Kidney (tissue), 14 donors: Measurements from ENCODE around the gene MYRFL. TPM values are rescaled to one million over a fixed set of nuclear protein-coding genes. Genes with fewer than 3 reads are reported as not detected.
A peak's percentile ranks its signal among the peaks of the same experiment; 100 is the strongest.
"Not testable (repeated sequence)": the region's sequence is repeated elsewhere in the genome, so short reads cannot be mapped to it uniquely, and the experiment has no call there.

Experiments
- DNase-seq, 5 donors: peaks; one replicate each; pipeline ENCODE4 v3.0.0-alpha.2; 2013 to 2020
- FAIRE-seq: peaks from 2 replicates; lab custom pipeline; 2012; peaks lifted over from hg19 to GRCh38; lab: Jason Lieb, UNC
- H3K27ac ChIP-seq, 2 donors: one replicate each; pipeline ENCODE4 v1.7.0; 2013; ENCODE audit warnings: low read depth in 2 of 2, low read length in 2 of 2, inconsistent platforms in 1 of 2
- H3K27me3 ChIP-seq: one replicate; pipeline ENCODE4 v1.7.1; 2013; ENCODE audit warnings: low read length, inconsistent platforms; ENCODE audit not compliant: control insufficient read depth, insufficient read depth
- H3K36me3 ChIP-seq, 3 donors: one replicate each; pipeline versions ENCODE4 v1.7.0 to v1.7.1; 2013; ENCODE audit warnings: low read length in 3 of 3, control low read depth in 1 of 3, inconsistent platforms in 1 of 3; ENCODE audit not compliant: insufficient read depth in 3 of 3, control insufficient read depth in 2 of 3
- H3K4me1 ChIP-seq, 3 donors: one replicate each; pipeline versions ENCODE4 v1.7.0 to v1.7.1; 2013; ENCODE audit warnings: low read length in 3 of 3, inconsistent platforms in 1 of 3, low read depth in 1 of 3; ENCODE audit not compliant: control insufficient read depth in 2 of 3, insufficient read depth in 2 of 3
- H3K4me3 ChIP-seq, 3 donors: one replicate each; pipeline versions ENCODE4 v1.7.0 to v1.8.1; 2013; ENCODE audit warnings: low read length in 3 of 3, control low read depth in 1 of 3, inconsistent platforms in 1 of 3
- H3K9ac ChIP-seq, 3 donors: one replicate each; pipeline versions ENCODE4 v1.7.0 to v1.7.1; 2013; ENCODE audit warnings: low read length in 3 of 3, control low read depth in 1 of 3, inconsistent platforms in 1 of 3
- H3K9me3 ChIP-seq, 3 donors: one replicate each; pipeline versions ENCODE4 v1.7.0 to v1.7.1; 2013; ENCODE audit warnings: low read length in 3 of 3, control low read depth in 1 of 3, inconsistent platforms in 1 of 3; ENCODE audit not compliant: control insufficient read depth in 2 of 3, insufficient read depth in 1 of 3
- CTCF ChIP-seq: IDR thresholded peaks from 3 replicates; pipeline ENCODE4 v1.5.1; 2012; ENCODE audit warnings: mild to moderate bottlenecking, moderate library complexity, borderline replicate concordance; ENCODE audit not compliant: insufficient read depth; ENCODE audit errors: extremely low read depth
- intact Hi-C: fragments of 100-400 bp; cut with DNase I; formaldehyde crosslinking; loops from one replicate; pipeline ENCODE4 v1.11.1; 2022
- polyA plus RNA-seq: library from polyadenylated mRNA; stranded (reverse); fragments of 350-450 nt; fragmentation: Illumina TruSeq; extraction: RNeasy Lipid Tissue Mini Kit (QIAGEN cat#74804); gene quantifications from one replicate; pipeline ENCODE4 v1.2.3, GENCODE V29; 2014; ENCODE audit warnings: low read depth, low replicate concordance; ENCODE audit not compliant: insufficient read depth
- total RNA-seq: library from RNA; stranded (reverse); fragmentation: NEBNext Ultra II Directional; extraction: Animal tissue kit (Norgen Biotek cat#: 25700); gene quantifications from one replicate; pipeline ENCODE4 v1.2.1, GENCODE V29; 2021
- donor health status: control.
- donor health status: control.
- donor health status: control.
- donor health status: control.
- donor health status: control.
- donor health status: DM: yes; HTN: yes; CAD: no.
- donor health status: Normal renal cell carcinoma (clear cell type).

MYRFL gene
- total and polyA plus RNA-seq, 2 donors from 2014 or later: 0.82 to 1.6 TPM

GRCh38 chr12:69789351-69789750 lies 35.7 kb upstream of the MYRFL start:
- no peak for TF ChIP-seq CTCF
- no peak for FAIRE-seq
- H3K36me3 ChIP-seq: peaks cover 2 to 5% (median 2%) of the 10 kb centered on the region in 3 donors

GRCh38 chr12:69792533-69792932 lies 32.5 kb upstream of the MYRFL start:
- FAIRE-seq (no peak), DNase-seq (no peak)
- intact Hi-C loops: no loop called here
- H3K4me3 ChIP-seq: no peak overlapping the region
- H3K27ac ChIP-seq: no peak overlapping the region
- no peak overlapping the region for H3K9ac ChIP-seq
- H3K36me3 ChIP-seq: peaks cover 0 to 14% (median 2%) of the 10 kb centered on the region in 3 donors
- H3K9me3 ChIP-seq: peaks cover 0 to 5% (median 0%) of the 10 kb centered on the region in 3 donors
- no peaks in the 10 kb centered on the region for H3K27me3 ChIP-seq
- no peaks in the 10 kb centered on the region for H3K4me1 ChIP-seq
- TF ChIP-seq CTCF: no peak

More at GRCh38 chr12:69789351-69789750, 35.7 kb upstream of the MYRFL start:
- no peaks in the 10 kb centered on the region for H3K4me1 ChIP-seq
- intact Hi-C loops: no loop called here
- no peak overlapping the region for H3K27ac ChIP-seq
- H3K9me3 ChIP-seq: peaks cover 0 to 5% (median 0%) of the 10 kb centered on the region in 3 donors
- no peaks in the 10 kb centered on the region for H3K27me3 ChIP-seq
- no peak overlapping the region for H3K4me3 ChIP-seq
- no peak for DNase-seq
- H3K9ac ChIP-seq: no peak overlapping the region

- FAIRE-seq, H3K4me3 ChIP-seq, H3K4me1 ChIP-seq, H3K27ac ChIP-seq, H3K27me3 ChIP-seq, H3K36me3 ChIP-seq, intact Hi-C loops, H3K9me3 ChIP-seq, H3K9ac ChIP-seq: not testable (repeated sequence)
- DNase-seq: peak in 1 of 5 donors; percentile 63
These were observed 17.7 kb upstream of the MYRFL start for GRCh38 chr12:69807101-69807897.

GRCh38 chr12:69810870-69811498 lies 14.0 kb upstream of the MYRFL start:
- DNase-seq (no peak), FAIRE-seq (no peak)
- H3K36me3 ChIP-seq: peaks cover 0 to 6% (median 5%) of the 10 kb centered on the region in 3 donors
- intact Hi-C loops: no loop called here
- H3K27me3 ChIP-seq: no peaks in the 10 kb centered on the region
- H3K27ac ChIP-seq: no peak overlapping the region
- H3K4me1 ChIP-seq: no peaks in the 10 kb centered on the region
- H3K9me3 ChIP-seq: no peaks in the 10 kb centered on the region
- no peak for TF ChIP-seq CTCF
- no peak overlapping the region for H3K4me3 ChIP-seq
- no peak overlapping the region for H3K9ac ChIP-seq
